DND-41 (cell line): ENCODE measurements around the gene LRFN2.

Source experiments
- EZH2 ChIP-seq: IDR thresholded peaks from 3 replicates; pipeline ENCODE4 v1.6.1; 2012; ENCODE audit warnings: borderline replicate concordance, low read depth, mild to moderate bottlenecking, moderate library complexity, low read length, inconsistent platforms; ENCODE audit not compliant: severe bottlenecking
- TF ChIP-seq, protein P1 (sequence below): IDR thresholded peaks from 2 replicates; pipeline ENCODE4 v1.5.1; 2012; ENCODE audit warnings: borderline replicate concordance, low read length, moderate library complexity, mild to moderate bottlenecking; ENCODE audit not compliant: poor library complexity, severe bottlenecking; ENCODE audit errors: extremely low read depth

DNA sequence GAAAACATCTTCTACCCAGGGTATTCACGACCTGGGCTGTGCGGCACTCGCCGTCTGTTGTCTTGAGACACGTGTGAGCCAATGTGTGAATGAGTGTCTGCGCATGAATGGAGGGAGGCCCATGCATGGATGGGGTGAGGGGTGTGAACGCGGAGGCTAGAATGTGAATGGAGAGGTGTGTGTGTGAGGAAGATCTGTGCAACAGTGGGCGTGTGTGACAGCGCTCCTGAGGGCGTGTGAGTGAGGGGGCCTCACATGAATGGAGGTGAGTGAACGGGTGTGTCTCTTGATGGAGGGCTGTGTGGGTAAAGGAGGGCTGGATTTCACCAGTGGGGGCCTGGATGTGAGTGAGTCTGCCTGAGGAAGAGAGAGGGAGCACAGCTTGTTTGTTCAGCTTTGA is 146.0 kb downstream of the LRFN2 start:
- TF ChIP-seq, protein P1, sequence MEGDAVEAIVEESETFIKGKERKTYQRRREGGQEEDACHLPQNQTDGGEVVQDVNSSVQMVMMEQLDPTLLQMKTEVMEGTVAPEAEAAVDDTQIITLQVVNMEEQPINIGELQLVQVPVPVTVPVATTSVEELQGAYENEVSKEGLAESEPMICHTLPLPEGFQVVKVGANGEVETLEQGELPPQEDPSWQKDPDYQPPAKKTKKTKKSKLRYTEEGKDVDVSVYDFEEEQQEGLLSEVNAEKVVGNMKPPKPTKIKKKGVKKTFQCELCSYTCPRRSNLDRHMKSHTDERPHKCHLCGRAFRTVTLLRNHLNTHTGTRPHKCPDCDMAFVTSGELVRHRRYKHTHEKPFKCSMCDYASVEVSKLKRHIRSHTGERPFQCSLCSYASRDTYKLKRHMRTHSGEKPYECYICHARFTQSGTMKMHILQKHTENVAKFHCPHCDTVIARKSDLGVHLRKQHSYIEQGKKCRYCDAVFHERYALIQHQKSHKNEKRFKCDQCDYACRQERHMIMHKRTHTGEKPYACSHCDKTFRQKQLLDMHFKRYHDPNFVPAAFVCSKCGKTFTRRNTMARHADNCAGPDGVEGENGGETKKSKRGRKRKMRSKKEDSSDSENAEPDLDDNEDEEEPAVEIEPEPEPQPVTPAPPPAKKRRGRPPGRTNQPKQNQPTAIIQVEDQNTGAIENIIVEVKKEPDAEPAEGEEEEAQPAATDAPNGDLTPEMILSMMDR: no peak
- no peak for TF ChIP-seq EZH2
